Mucosa of descending colon (tissue), 3 donors: ENCODE data around the gene TMEM80. TPM values are rescaled to one million over a fixed set of nuclear protein-coding genes. Genes with fewer than 3 reads are reported as not detected.

Source experiments
- ATAC-seq: fragments of 200-7000 bp; cut with Tn5 transposase; one replicate; pipeline ENCODE4 v1.9.1; 2020; ENCODE audit warnings: mild to moderate bottlenecking, moderate library complexity
- DNase-seq, 3 donors: peaks; one replicate each; pipeline ENCODE4 v3.0.0-alpha.2; 2020
- H3K36me3 ChIP-seq: fragments of 200-600 bp; one replicate; pipeline ENCODE4 v1.8.0; 2021; ENCODE audit warnings: low read depth, mild to moderate bottlenecking
- H3K4me1 ChIP-seq: fragments of 200-600 bp; one replicate; pipeline ENCODE4 v1.8.0; 2021; ENCODE audit warnings: low read depth, mild to moderate bottlenecking
- H3K4me3 ChIP-seq: fragments of 200-600 bp; one replicate; pipeline ENCODE4 v1.8.0; 2021; ENCODE audit warnings: mild to moderate bottlenecking
- H3K9me3 ChIP-seq: fragments of 200-600 bp; one replicate; pipeline ENCODE4 v1.8.0; 2021; ENCODE audit warnings: mild to moderate bottlenecking
- CTCF ChIP-seq: fragments of 200-600 bp; IDR thresholded peaks from one replicate; pipeline ENCODE4 v1.8.0; 2022; ENCODE audit warnings: antibody characterized with exemption, mild to moderate bottlenecking
- intact Hi-C, 2 donors: fragments of 100-400 bp; cut with DNase I in 1 of 2; cut with micrococcal nuclease in 1 of 2; formaldehyde crosslinking; loops; one replicate each; pipeline versions ENCODE4 v1.11.0 to v1.11.1; 2022; cut with DNase I, micrococcal nuclease
- total RNA-seq, 3 donors: library from RNA; stranded (reverse); fragmentation: NEBNext Ultra II Directional in 2 of 3; extraction: Animal tissue kit (Norgen Biotek cat#: 25700) in 2 of 3; gene quantifications; one replicate each; pipeline versions ENCODE4 v1.2.1 to v1.2.4, GENCODE V29; 2021 to 2023
- donor health status: DM: no; HTN: no; CAD: no; lungs with moderate emphysema.
- donor health status: DM: no; HTN: no; CAD: no.
- donor health status: DM: no; HTN: yes; CAD: no.

Gene TMEM80
- total RNA-seq, 3 donors from 2014 or later: 31.6 to 43.1 (median 38.0) TPM

GRCh38 chr11:702462-703461 lies 7.1 kb downstream of the TMEM80 start:
- peaks cover 34% of the 10 kb centered on the region for H3K4me1 ChIP-seq
- DNase-seq (peak; percentile 77 to 85 (median 82)), ATAC-seq (peak; percentile 40)
- no peaks in the 10 kb centered on the region for H3K36me3 ChIP-seq
- no peak overlapping the region for H3K4me3 ChIP-seq
- no peaks in the 10 kb centered on the region for H3K9me3 ChIP-seq
- TF ChIP-seq CTCF: no peak
- intact Hi-C loops: no loop called here

- no peak for ATAC-seq
- H3K4me1 ChIP-seq: peaks cover 41% of the 10 kb centered on the region
- H3K36me3 ChIP-seq: no peaks in the 10 kb centered on the region
Measured at GRCh38 chr11:703506-703905, 7.9 kb downstream of the TMEM80 start.

GRCh38 chr11:704228-704674 lies 8.6 kb downstream of the TMEM80 start:
- TF ChIP-seq CTCF: no peak
- Histone ChIP-seq H3K9me3 (no peaks in the 10 kb centered on the region), H3K36me3 (no peaks in the 10 kb centered on the region), H3K4me1 (peaks cover 45% of the 10 kb centered on the region), H3K4me3 (no peak overlapping the region)
- ATAC-seq: no peak
- intact Hi-C loops: no loop called here
- DNase-seq: peak in 2 of 3 donors; percentile 53 to 58

More at GRCh38 chr11:703506-703905, 7.9 kb downstream of the TMEM80 start:
- DNase-seq: peak in 1 of 3 donors; percentile 44
- Histone ChIP-seq H3K9me3 (no peaks in the 10 kb centered on the region), H3K4me3 (no peak overlapping the region)
- intact Hi-C loops: no loop called here
- TF ChIP-seq CTCF: no peak

DNA sequence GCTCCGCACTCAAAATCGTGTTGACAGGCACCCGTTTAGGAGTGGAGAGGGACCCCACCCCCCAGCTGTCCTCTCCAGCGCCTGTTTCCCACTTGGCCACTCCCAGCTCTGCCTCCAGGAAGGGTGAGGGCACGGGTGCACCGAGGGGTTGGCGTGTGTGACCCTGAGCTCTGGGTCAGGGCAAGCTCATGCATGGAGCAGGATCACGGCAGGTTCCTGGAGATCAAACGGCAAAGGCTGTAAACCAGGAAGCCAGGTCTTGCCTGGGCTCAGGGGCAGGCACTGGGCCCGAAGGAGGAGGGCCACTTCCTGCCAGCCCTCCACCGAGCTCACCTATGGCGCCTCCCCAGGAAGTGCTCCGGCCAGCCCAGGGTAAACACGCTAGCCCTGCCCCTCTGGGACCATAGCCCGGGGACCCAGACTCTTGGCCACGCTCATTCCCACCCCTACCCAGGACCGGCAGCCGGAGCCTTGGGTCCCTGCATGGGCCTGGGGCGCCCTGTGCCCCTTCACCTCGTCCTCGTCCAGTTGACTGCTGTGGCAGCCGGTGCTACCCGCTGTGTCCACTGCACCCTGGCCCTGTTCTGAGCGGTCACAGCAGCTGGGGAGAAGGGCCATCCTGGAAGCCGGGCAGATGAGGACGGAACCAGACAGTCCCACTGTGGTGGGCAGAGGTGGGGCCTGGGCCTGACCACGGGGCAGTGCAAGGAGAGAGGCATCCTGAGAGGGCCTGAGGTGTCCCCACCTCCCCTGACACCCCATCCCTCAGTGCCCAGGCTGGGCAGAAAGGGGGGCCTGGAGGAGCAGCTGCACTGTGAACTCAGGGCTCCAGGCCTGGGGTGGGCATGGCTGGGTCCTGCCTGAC lies 9.4 kb downstream of the TMEM80 start:
- peaks cover 52% of the 10 kb centered on the region for H3K4me1 ChIP-seq
- no peaks in the 10 kb centered on the region for H3K36me3 ChIP-seq
- intact Hi-C loops: no loop called here
- DNase-seq (peak; percentile 85 to 92 (median 90)), ATAC-seq (peak; percentile 76)
- no peak for TF ChIP-seq CTCF
- no peaks in the 10 kb centered on the region for H3K9me3 ChIP-seq
- H3K4me3 ChIP-seq: no peak overlapping the region

GRCh38 chr11:705646-706438 lies 10.2 kb downstream of the TMEM80 start, which contains the start of gene EPS8L2:
EPS8L2 (plus strand) TSS chr11:706231; CDS start chr11:709408, 3,177 bp downstream.
- H3K4me3 ChIP-seq: peak within 1 kb of the TSS; percentile 47
- H3K36me3 ChIP-seq: no peaks in the 10 kb centered on the region
- no peaks in the 10 kb centered on the region for H3K9me3 ChIP-seq
- ATAC-seq (peak; percentile 68), DNase-seq (peak; percentile 87 to 91 (median 89))
- H3K4me1 ChIP-seq: peaks cover 60% of the 10 kb centered on the region
- no peak for TF ChIP-seq CTCF
- intact Hi-C loops: no loop called here
